Endothelial cell of umbilical vein (primary cell): Measurements from ENCODE around the gene AATF.

Experiments
- CTCF ChIP-seq, 2 donors: IDR thresholded peaks; 1 replicate in 1 of 2; 2 replicates in 1 of 2; pipeline ENCODE4 v1.5.1; 2011; ENCODE audit warnings: low read length in 2 of 2, mild to moderate bottlenecking in 2 of 2, moderate library complexity in 2 of 2, control low read depth in 1 of 2, inconsistent platforms in 1 of 2, low read depth in 1 of 2; ENCODE audit not compliant: insufficient read depth in 1 of 2; ENCODE audit errors: extremely low read depth in 1 of 2
- FOS ChIP-seq: IDR thresholded peaks from 2 replicates; pipeline ENCODE4 v1.6.1; 2011; ENCODE audit warnings: mild to moderate bottlenecking, low read length, moderate library complexity, borderline replicate concordance; ENCODE audit not compliant: insufficient read depth
- JUN ChIP-seq: IDR thresholded peaks from 2 replicates; pipeline ENCODE4 v1.6.1; 2011; ENCODE audit warnings: borderline replicate concordance, low read depth; ENCODE audit not compliant: insufficient read length, insufficient read depth
- MAX ChIP-seq: IDR thresholded peaks from 2 replicates; pipeline ENCODE4 v1.6.1; 2011; ENCODE audit not compliant: insufficient read depth, insufficient read length
- MYC ChIP-seq: IDR thresholded peaks from one replicate; pipeline ENCODE4 v1.6.1; 2011; ENCODE audit warnings: mild to moderate bottlenecking, low read depth, low read length
- POLR2A ChIP-seq: IDR thresholded peaks from 2 replicates; pipeline ENCODE4 v1.6.1; 2012; ENCODE audit warnings: low read depth, mild to moderate bottlenecking, control low read depth, low read length
- POLR2AphosphoS5 ChIP-seq: IDR thresholded peaks from 2 replicates; pipeline ENCODE4 v1.6.1; 2012; ENCODE audit warnings: low read depth, mild to moderate bottlenecking, control low read depth, low read length, moderate library complexity; ENCODE audit not compliant: insufficient read depth

GRCh38 chr17:37045351-37045922 is 96.7 kb downstream of the AATF start:
- TF ChIP-seq POLR2AphosphoS5 (no peak), POLR2A (no peak), CTCF (IDR thresholded peaks at IDR 0.05; ENCODE audit: extremely low read depth in 1 of 2, insufficient read depth in 1 of 2, low read depth in 1 of 2, low read length in 2 of 2) (no peak), FOS (no peak), JUN (no peak), MYC (no peak), MAX (no peak)
